Heart right ventricle (tissue), 16 donors: ENCODE data around the gene AGAP1. TPM values are rescaled to one million over a fixed set of nuclear protein-coding genes. Genes with fewer than 3 reads are reported as not detected.
A peak's percentile ranks its signal among the peaks of the same experiment; 100 is the strongest.

Experiments
- ATAC-seq, 8 donors: fragments of 200-7000 bp; cut with Tn5 transposase; one replicate each; pipeline ENCODE4 v1.9.1; 2020; ENCODE audit warnings: mild to moderate bottlenecking in 8 of 8, moderate library complexity in 8 of 8, moderate number of reproducible peaks in 1 of 8
- DNase-seq, 2 donors: peaks; one replicate each; pipeline ENCODE4 v3.0.0-alpha.2; 2020
- H3K27ac ChIP-seq, 10 donors: fragments of 200-600 bp; sonication (generic) in 2 of 10; one replicate each; pipeline versions ENCODE4 v1.5.0 to v1.8.0; 2020 to 2022; ENCODE audit warnings: mild to moderate bottlenecking in 3 of 10
- H3K27me3 ChIP-seq, 7 donors: fragments of 200-600 bp; one replicate each; pipeline ENCODE4 v1.8.0; 2021 to 2022; ENCODE audit warnings: mild to moderate bottlenecking in 2 of 7
- H3K36me3 ChIP-seq, 9 donors: fragments of 200-600 bp; sonication (generic) in 1 of 9; one replicate each; pipeline versions ENCODE4 v1.5.0 to v1.8.0; 2020 to 2022; ENCODE audit warnings: mild to moderate bottlenecking in 2 of 9
- H3K4me1 ChIP-seq, 9 donors: fragments of 200-600 bp; sonication (generic) in 1 of 9; one replicate each; pipeline versions ENCODE4 v1.5.0 to v1.8.0; 2020 to 2022; ENCODE audit warnings: mild to moderate bottlenecking in 4 of 9
- H3K4me3 ChIP-seq, 10 donors: fragments of 200-600 bp; sonication (generic) in 2 of 10; one replicate each; pipeline versions ENCODE4 v1.5.0 to v1.8.0; 2020 to 2022; ENCODE audit warnings: mild to moderate bottlenecking in 7 of 10, moderate library complexity in 2 of 10
- H3K9me3 ChIP-seq, 11 donors: fragments of 200-600 bp in 10 of 11; sonication (generic) in 2 of 11; one replicate each; pipeline versions ENCODE4 v1.5.0 to v1.8.0; 2013 to 2022; ENCODE audit warnings: mild to moderate bottlenecking in 2 of 11, control low read depth in 1 of 11, moderate library complexity in 1 of 11
- WGBS, 2 donors: extraction: QIAGEN DNeasy Blood & Tissue Kit; methylation state at CpG; one replicate each; pipeline ENCODE4 v1.1.7; 2013; ENCODE audit warnings: inconsistent platforms in 1 of 2; 5-methylcytosine and 5-hydroxymethylcytosine counted together
- intact Hi-C, 10 donors: fragments of 100-400 bp; cut with DNase I; formaldehyde crosslinking; loops; one replicate each; pipeline versions ENCODE4 v1.11.1 to v1.14.2; 2022
- polyA plus RNA-seq, 2 donors: library from polyadenylated mRNA; stranded (reverse); fragments of 200-250 nt; gene quantifications; one replicate each; pipeline ENCODE4 v1.2.3, GENCODE V29; 2013
- total RNA-seq, 10 donors: library from RNA; stranded (reverse); fragmentation: NEBNext Ultra II Directional in 3 of 10; extraction: Animal tissue kit (Norgen Biotek cat#: 25700) in 3 of 10; gene quantifications; one replicate each; pipeline versions ENCODE4 v1.2.1 to v1.2.4, GENCODE V29; 2021 to 2023
- TF ChIP-seq, protein P1 (sequence below), 9 donors: fragments of 200-600 bp; sonication (generic) in 2 of 9; IDR thresholded peaks; one replicate each; pipeline versions ENCODE4 v1.5.0 to v1.8.0; 2021 to 2022; ENCODE audit warnings: antibody characterized with exemption in 9 of 9, mild to moderate bottlenecking in 5 of 9, moderate library complexity in 1 of 9
- donor health status: Arrhythmogenic right ventricular cardiomyopathy.
- donor health status: ischemic (EF 13 %, LVEDD 7.1; RV severe dilation, severe dysfunction).
- donor health status: healthy with polysubstance abuse.
- donor health status: DM: no; HTN: yes; CAD: no.
- donor health status: DM: no; HTN: no; CAD: no.
- donor health status: ischemic (EF 25% LVEDD 6.9; RV normal size, moderate dysfunction).
- donor health status: ischemic (EF 25% LVEDD 5.7; RV mildly dilated, moderate dysfunction).
- donor health status: healthy.
- donor health status: DM: yes; HTN: yes; CAD: no.
- donor health status: Ischemic cardiomyopathy.
- donor health status: ischemic (EF 35%, LVEDD 5.7; RV mildly dilated, moderate dysfunction).
- donor health status: nonischemic (EF 11% LVEDD 7.7; RV severe dilation, severe dysfunction).
- donor health status: DM: yes; HTN: yes; CAD: no.
- donor health status: PGD.
- donor health status: ischemic (EF 29% LVEDD 5.4; RV normal size, mild dysfunction).
- donor health status: nonischemic (EF 23%, LVEDD 6.1; RV moderate dilation, normal function).

Gene AGAP1
- total and polyA plus RNA-seq, 12 donors: 3.5 to 29.2 (median 19.4) TPM

DNA sequence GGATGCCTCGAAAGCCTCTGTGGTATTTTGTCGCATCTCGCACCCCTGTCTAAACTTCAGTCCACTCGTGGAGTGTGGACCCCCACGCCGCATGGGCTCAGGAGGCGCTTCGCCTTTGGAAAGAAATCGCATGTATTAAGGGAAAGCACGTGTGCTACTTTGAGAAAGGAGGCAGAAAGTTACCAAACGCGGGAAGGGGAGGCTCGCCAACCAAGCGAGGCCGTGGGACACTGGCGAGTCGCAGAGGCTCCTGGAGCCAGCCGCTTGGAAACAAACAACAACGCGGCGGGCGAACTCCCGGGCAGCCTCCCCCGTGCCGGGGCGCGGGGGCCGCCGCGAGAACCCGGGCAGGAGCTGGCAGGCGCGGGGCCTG lies 455 bp upstream of the AGAP1 start:
- Histone ChIP-seq H3K36me3 (no peaks in the 10 kb centered on the region), H3K4me3 (peak overlapping the region; percentile 52 to 72 (median 58)), H3K4me1 (peaks cover 8 to 38% (median 25%) of the 10 kb centered on the region in 9 donors), H3K27me3 (peaks cover 0 to 36% (median 0%) of the 10 kb centered on the region in 7 donors), H3K9me3 (peaks cover 0 to 26% (median 0%) of the 10 kb centered on the region in 11 donors), H3K27ac (peak overlapping the region; percentile 44 to 87 (median 82))
- ATAC-seq (peak in 6 of 8 donors; percentile 44 to 59 (median 50)), DNase-seq (no peak)
- TF ChIP-seq, protein P1, sequence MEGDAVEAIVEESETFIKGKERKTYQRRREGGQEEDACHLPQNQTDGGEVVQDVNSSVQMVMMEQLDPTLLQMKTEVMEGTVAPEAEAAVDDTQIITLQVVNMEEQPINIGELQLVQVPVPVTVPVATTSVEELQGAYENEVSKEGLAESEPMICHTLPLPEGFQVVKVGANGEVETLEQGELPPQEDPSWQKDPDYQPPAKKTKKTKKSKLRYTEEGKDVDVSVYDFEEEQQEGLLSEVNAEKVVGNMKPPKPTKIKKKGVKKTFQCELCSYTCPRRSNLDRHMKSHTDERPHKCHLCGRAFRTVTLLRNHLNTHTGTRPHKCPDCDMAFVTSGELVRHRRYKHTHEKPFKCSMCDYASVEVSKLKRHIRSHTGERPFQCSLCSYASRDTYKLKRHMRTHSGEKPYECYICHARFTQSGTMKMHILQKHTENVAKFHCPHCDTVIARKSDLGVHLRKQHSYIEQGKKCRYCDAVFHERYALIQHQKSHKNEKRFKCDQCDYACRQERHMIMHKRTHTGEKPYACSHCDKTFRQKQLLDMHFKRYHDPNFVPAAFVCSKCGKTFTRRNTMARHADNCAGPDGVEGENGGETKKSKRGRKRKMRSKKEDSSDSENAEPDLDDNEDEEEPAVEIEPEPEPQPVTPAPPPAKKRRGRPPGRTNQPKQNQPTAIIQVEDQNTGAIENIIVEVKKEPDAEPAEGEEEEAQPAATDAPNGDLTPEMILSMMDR (IDR thresholded peaks at IDR 0.05): no peak
- 3% methylated on average over 33 of the region's 33 CpGs for WGBS, 2 donors
- intact Hi-C loops: loop anchor here in 3 of 10 donors (5.0 to 10.0 kb wide), 2 partner anchors 99 to 359 kb away; no protein-coding TSS in a partner anchor

DNA sequence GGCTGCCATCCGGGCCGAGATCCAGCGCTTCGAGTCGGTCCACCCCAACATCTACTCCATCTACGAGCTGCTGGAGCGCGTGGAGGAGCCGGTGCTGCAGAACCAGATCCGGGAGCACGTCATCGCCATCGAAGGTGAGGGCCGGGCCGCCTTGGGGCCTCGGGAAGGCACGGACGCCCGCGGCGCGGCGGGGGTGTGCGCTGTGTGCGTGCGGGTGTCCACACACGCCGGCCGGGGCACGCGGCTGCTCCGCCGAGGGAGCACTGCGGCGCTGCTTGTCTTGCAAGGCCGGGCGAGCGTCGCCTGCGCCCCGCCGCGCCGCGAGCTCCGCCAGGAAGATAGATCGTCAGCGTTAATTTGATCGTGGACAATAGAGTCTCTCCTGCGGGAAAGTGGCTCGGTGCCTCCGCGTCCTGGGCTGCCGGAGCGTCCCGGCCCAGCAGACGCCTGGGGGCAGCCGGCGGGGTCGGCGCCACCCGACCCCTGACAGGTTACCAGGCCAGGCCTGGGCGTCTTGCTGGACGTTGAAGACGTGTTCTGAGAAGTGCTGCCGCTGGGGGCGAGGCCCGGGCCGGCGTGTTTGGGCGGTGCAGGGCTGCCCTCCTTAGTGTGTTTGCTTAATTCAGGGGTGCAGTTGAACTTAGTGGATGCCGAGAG lies 1.0 kb downstream of the AGAP1 start:
- Histone ChIP-seq H3K4me1 (peaks cover 8 to 45% (median 25%) of the 10 kb centered on the region in 9 donors), H3K9me3 (peaks cover 0 to 24% (median 0%) of the 10 kb centered on the region in 11 donors), H3K27ac (peak overlapping the region in 8 of 10 donors; percentile 27 to 69 (median 42)), H3K4me3 (peak overlapping the region; percentile 54 to 90 (median 67)), H3K36me3 (no peaks in the 10 kb centered on the region), H3K27me3 (peaks cover 0 to 36% (median 0%) of the 10 kb centered on the region in 7 donors)
- ATAC-seq (peak in 5 of 8 donors; percentile 12 to 50 (median 23)), DNase-seq (peak; percentile 29 to 50)
- intact Hi-C loops: loop anchor here in 5 of 10 donors (2.0 to 10.0 kb wide), 4 partner anchors 58 to 360 kb away; no protein-coding TSS in a partner anchor
- TF ChIP-seq, protein P1 (IDR thresholded peaks at IDR 0.05): no peak
- 1% methylated on average over 64 to 72 of the region's 72 CpGs for WGBS, 2 donors

DNA sequence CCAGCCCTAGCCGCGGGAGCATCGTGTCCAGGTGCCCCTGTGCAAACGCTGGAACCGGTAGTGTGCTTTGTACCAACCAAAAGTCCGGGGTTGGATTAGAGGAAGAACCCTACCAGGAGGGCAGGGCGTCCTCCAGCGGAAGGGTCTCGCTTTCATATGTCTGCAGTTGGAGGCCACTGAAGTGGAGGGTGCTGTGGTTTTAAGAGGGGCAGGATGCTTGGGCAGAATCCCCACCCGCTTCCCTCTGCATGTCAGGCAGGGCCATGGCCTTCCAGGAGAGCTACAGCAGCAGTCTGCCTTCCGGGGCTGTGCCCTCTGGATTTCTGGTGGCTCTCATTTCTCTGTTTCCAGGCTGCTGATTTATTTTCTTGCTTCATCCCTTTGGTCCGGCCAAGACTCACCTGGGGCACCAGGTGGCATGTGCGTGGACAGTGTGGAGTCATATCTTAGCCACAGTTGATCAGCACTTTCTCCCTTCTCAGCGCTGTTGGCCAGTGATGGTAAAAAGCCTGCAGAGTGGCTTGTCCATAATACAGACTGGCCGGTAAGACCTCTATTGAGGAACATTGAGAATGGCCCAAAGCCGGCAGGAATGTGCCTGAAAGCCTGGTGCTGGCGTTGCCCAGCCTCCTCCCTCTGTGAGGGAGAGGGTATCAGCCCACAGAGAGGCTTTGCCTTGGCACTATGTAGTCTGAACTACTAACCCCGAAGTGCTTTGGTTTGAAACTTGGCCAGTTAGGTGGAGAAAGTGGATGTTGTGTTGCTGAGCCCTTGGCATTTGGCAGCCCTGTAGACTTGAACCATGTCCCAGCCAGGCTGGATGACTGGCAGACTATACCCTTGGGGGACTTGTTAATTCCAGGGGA lies 1.8 kb downstream of the AGAP1 start:
- 33 to 35% methylated on average over 18 of the region's 18 CpGs for WGBS, 2 donors
- DNase-seq (no peak), ATAC-seq (no peak)
- Histone ChIP-seq H3K27me3 (peaks cover 0 to 36% (median 0%) of the 10 kb centered on the region in 7 donors), H3K36me3 (no peaks in the 10 kb centered on the region), H3K4me1 (peaks cover 8 to 51% (median 25%) of the 10 kb centered on the region in 9 donors), H3K9me3 (peaks cover 0 to 17% (median 0%) of the 10 kb centered on the region in 11 donors), H3K4me3 (peak overlapping the region; percentile 54 to 90 (median 67)), H3K27ac (peak overlapping the region in 7 of 10 donors; percentile 27 to 69 (median 48))
- TF ChIP-seq, protein P1 (IDR thresholded peaks at IDR 0.05): no peak
- intact Hi-C loops: loop anchor here in 5 of 10 donors (2.0 to 10.0 kb wide), 4 partner anchors 57 to 361 kb away; no protein-coding TSS in a partner anchor

DNA sequence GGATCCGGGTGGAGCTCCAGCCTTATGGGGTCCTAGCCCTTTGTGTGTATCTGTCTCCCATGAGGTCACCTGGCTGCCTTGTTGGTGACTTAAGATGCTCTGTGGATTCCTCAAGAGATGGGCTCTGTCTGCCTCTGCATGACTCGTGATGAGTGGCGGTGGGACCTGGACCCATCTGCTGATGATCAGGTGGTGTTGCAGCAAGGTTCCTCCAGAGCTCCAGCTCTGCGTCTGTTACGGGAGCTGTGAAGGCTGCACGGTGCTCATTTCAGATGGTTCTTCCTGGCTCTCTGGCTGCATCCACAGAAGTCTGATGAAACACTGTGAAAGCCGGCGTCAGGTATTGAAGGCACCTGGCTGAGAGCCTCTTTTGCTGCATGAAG lies 2.4 kb downstream of the AGAP1 start:
- no peak overlapping the region for H3K27ac ChIP-seq
- no peaks in the 10 kb centered on the region for H3K36me3 ChIP-seq
- peaks cover 0 to 36% (median 0%) of the 10 kb centered on the region in 7 donors for H3K27me3 ChIP-seq
- peaks cover 0 to 11% (median 0%) of the 10 kb centered on the region in 11 donors for H3K9me3 ChIP-seq
- TF ChIP-seq, protein P1 (IDR thresholded peaks at IDR 0.05): no peak
- no peak for ATAC-seq
- intact Hi-C loops: loop anchor here in 4 of 10 donors (5.0 to 10.0 kb wide), 3 partner anchors 96 to 361 kb away; no protein-coding TSS in a partner anchor
- 86 to 89% methylated on average over 8 of the region's 8 CpGs for WGBS, 2 donors
- H3K4me1 ChIP-seq: peaks cover 8 to 57% (median 31%) of the 10 kb centered on the region in 9 donors
- peak overlapping the region in 3 of 10 donors; percentile 62 to 90 (median 70) for H3K4me3 ChIP-seq
- no peak for DNase-seq
